ENCODE data around the gene MEP1B. TPM values are rescaled to one million over a fixed set of nuclear protein-coding genes. Genes with fewer than 3 reads are reported as not detected.
"Not testable (repeated sequence)": the region's sequence is repeated elsewhere in the genome, so short reads cannot be mapped to it uniquely, and the experiment has no call there.

The MEP1B gene
- total and polyA plus RNA-seq, 2 donors from 2014 or later: not detected

DNA sequence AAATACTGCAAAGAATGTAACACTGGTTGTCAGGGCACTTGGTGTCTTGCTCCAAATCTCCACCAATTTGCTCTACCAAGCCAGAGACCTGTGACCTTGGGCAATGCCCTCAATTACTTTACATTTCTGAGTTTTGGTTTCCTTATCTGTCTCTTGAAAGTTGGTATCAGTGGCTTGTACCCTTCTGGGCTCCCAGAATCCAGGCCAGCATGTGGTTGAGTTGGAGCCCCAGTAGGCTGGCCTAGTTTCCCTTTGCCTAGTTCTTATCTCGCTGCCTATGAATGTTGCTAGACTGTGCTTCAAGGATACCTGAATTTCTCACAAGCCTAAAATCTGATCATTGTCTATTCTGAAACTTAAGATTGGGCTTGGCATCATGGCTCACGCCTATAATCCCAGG is 26.6 kb downstream of the MEP1B start:
- intact Hi-C loops (cut with DNase I): no loop called here
- Histone ChIP-seq H3K27ac (ENCODE audit: low read depth in 2 of 2, low read length in 2 of 2) (no peak overlapping the region), H3K36me3 (ENCODE audit: control insufficient read depth in 2 of 3, insufficient read depth in 3 of 3, low read length in 3 of 3) (no peaks in the 10 kb centered on the region), H3K27me3 (ENCODE audit: control insufficient read depth, insufficient read depth, low read length) (no peaks in the 10 kb centered on the region), H3K4me3 (ENCODE audit: low read length in 3 of 3) (no peak overlapping the region), H3K9me3 (ENCODE audit: control insufficient read depth in 2 of 3, insufficient read depth in 1 of 3, low read length in 3 of 3) (no peaks in the 10 kb centered on the region), H3K9ac (ENCODE audit: low read length in 3 of 3) (no peak overlapping the region), H3K4me1 (ENCODE audit: control insufficient read depth in 2 of 3, insufficient read depth in 2 of 3, low read depth in 1 of 3, low read length in 3 of 3) (no peaks in the 10 kb centered on the region)
- no peak for DNase-seq
- TF ChIP-seq, protein P1, sequence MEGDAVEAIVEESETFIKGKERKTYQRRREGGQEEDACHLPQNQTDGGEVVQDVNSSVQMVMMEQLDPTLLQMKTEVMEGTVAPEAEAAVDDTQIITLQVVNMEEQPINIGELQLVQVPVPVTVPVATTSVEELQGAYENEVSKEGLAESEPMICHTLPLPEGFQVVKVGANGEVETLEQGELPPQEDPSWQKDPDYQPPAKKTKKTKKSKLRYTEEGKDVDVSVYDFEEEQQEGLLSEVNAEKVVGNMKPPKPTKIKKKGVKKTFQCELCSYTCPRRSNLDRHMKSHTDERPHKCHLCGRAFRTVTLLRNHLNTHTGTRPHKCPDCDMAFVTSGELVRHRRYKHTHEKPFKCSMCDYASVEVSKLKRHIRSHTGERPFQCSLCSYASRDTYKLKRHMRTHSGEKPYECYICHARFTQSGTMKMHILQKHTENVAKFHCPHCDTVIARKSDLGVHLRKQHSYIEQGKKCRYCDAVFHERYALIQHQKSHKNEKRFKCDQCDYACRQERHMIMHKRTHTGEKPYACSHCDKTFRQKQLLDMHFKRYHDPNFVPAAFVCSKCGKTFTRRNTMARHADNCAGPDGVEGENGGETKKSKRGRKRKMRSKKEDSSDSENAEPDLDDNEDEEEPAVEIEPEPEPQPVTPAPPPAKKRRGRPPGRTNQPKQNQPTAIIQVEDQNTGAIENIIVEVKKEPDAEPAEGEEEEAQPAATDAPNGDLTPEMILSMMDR (IDR thresholded peaks at IDR 0.05; ENCODE audit: borderline replicate concordance, extremely low read depth, insufficient read depth): no peak
- no peak for FAIRE-seq

DNA sequence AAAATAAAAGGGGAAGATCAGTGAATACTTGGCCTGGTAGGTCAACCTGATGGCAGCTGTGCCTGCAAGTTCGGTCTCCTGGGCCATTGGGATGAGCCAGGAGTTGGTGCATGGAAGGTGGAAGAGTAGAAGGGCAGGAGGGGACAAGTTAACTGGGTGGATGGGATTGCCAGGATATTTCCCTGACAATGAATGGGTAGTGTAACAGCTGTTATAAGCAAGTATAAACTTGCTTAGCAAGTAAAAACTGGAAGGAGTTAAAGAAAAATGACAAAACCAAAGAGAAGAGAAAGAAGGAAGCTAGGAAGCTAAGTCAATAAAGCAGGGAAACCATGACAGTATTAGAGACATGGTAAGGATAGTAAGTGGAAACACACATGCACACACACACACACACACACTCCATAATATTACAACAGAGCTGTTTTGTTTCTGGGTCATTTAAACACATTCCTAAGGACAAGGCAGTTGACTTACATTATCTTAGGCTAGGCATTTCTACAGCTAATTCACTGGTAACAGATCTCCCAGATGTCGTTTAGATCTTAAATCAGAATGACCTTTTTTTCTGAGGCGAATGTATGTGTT is 29.7 kb downstream of the MEP1B start:
- Histone ChIP-seq H3K27ac (ENCODE audit: low read depth in 2 of 2, low read length in 2 of 2) (no peak overlapping the region), H3K4me1 (ENCODE audit: control insufficient read depth in 2 of 3, insufficient read depth in 2 of 3, low read depth in 1 of 3, low read length in 3 of 3) (no peaks in the 10 kb centered on the region), H3K9ac (ENCODE audit: low read length in 3 of 3) (no peak overlapping the region), H3K4me3 (ENCODE audit: low read length in 3 of 3) (no peak overlapping the region), H3K27me3 (ENCODE audit: control insufficient read depth, insufficient read depth, low read length) (no peaks in the 10 kb centered on the region), H3K9me3 (ENCODE audit: control insufficient read depth in 2 of 3, insufficient read depth in 1 of 3, low read length in 3 of 3) (no peaks in the 10 kb centered on the region), H3K36me3 (ENCODE audit: control insufficient read depth in 2 of 3, insufficient read depth in 3 of 3, low read length in 3 of 3) (no peaks in the 10 kb centered on the region)
- FAIRE-seq (no peak), DNase-seq (no peak)
- intact Hi-C loops (cut with DNase I): no loop called here
- TF ChIP-seq, protein P1 (IDR thresholded peaks at IDR 0.05; ENCODE audit: borderline replicate concordance, extremely low read depth, insufficient read depth): no peak

DNA sequence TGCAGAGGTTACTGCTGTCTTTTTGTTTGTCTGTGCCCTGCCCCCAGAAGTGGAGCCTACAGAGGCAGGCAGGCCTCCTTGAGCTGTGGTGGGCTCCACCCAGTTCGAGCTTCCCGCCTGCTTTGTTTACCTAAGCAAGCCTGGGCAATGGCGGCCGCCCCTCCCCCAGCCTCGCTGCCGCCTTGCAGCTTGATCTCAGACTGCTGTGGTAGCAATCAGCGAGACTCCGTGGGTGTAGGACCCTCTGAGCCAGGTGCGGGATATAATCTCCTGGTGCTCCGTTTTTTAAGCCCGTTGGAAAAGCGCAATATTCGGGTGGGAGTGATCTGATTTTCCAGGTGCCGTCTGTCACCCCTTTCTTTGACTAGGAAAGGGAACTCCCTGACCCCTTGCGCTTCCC is 43.5 kb downstream of the MEP1B start:
- H3K9ac ChIP-seq (ENCODE audit: low read length in 3 of 3); FAIRE-seq: not testable (repeated sequence)

DNA sequence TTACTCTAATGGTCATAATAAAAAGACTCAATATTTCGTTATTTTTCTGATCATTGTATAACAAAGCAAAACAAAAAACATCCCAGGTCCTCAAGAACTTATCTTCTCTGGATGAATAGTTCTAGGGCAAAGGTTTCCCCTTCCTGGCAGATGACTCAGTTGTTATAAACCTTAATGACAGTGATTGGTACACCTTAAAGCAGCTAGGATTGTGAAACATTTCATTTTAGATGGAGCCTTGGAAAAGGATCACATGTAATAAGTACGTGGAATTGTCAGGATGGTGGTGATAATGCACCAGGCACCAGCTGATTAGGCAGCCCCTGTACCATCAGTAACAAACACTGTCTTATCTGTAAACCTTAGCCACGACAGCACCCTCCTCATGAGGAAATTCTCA is 47.2 kb downstream of the MEP1B start:
- no peak overlapping the region for H3K4me3 ChIP-seq (ENCODE audit: low read length in 3 of 3)
- intact Hi-C loops (cut with DNase I): no loop called here
- no peaks in the 10 kb centered on the region for H3K27me3 ChIP-seq (ENCODE audit: control insufficient read depth, insufficient read depth, low read length)
- H3K4me1 ChIP-seq (ENCODE audit: control insufficient read depth in 2 of 3, insufficient read depth in 2 of 3, low read depth in 1 of 3, low read length in 3 of 3): no peaks in the 10 kb centered on the region
- DNase-seq (no peak), FAIRE-seq (no peak)
- H3K9ac ChIP-seq (ENCODE audit: low read length in 3 of 3): no peak overlapping the region
- H3K36me3 ChIP-seq (ENCODE audit: control insufficient read depth in 2 of 3, insufficient read depth in 3 of 3, low read length in 3 of 3): no peaks in the 10 kb centered on the region
- H3K27ac ChIP-seq (ENCODE audit: low read depth in 2 of 2, low read length in 2 of 2): no peak overlapping the region
- TF ChIP-seq, protein P1 (IDR thresholded peaks at IDR 0.05; ENCODE audit: borderline replicate concordance, extremely low read depth, insufficient read depth): no peak
- H3K9me3 ChIP-seq (ENCODE audit: control insufficient read depth in 2 of 3, insufficient read depth in 1 of 3, low read length in 3 of 3): no peaks in the 10 kb centered on the region

More for the DNA sequence above, 43.5 kb downstream of the MEP1B start:
- intact Hi-C loops (cut with DNase I); H3K4me1 ChIP-seq (ENCODE audit: control insufficient read depth in 2 of 3, insufficient read depth in 2 of 3, low read depth in 1 of 3, low read length in 3 of 3); H3K27ac ChIP-seq (ENCODE audit: low read depth in 2 of 2, low read length in 2 of 2); H3K36me3 ChIP-seq (ENCODE audit: control insufficient read depth in 2 of 3, insufficient read depth in 3 of 3, low read length in 3 of 3); DNase-seq; H3K9me3 ChIP-seq (ENCODE audit: control insufficient read depth in 2 of 3, insufficient read depth in 1 of 3, low read length in 3 of 3); H3K4me3 ChIP-seq (ENCODE audit: low read length in 3 of 3); H3K27me3 ChIP-seq (ENCODE audit: control insufficient read depth, insufficient read depth, low read length): not testable (repeated sequence)
